Endometrial microvascular endothelial cells (primary cell): Measurements from ENCODE around the gene PCDHGA7. TPM values are rescaled to one million over a fixed set of nuclear protein-coding genes. Genes with fewer than 3 reads are reported as not detected.
"Not testable (repeated sequence)": the region's sequence is repeated elsewhere in the genome, so short reads cannot be mapped to it uniquely, and the experiment has no call there.

ENCODE experiments used
- in situ Hi-C: cut with HindIII; loops from 2 replicates; pipeline ENCODE4 v1.10.0; 2017; ENCODE audit warnings: low sequenced_read_pairs, low pct_unique_long_range_greater_than_20kb; ENCODE audit errors: inconsistent ontology term
- total RNA-seq: library from RNA; depleted of rRNA; stranded (reverse); fragments of >200 nt; gene quantifications from one replicate; pipeline ENCODE4 v1.2.3, GENCODE V29; 2015; ENCODE audit errors: inconsistent ontology term

PCDHGA7 gene
- total RNA-seq = 1.0 TPM

DNA sequence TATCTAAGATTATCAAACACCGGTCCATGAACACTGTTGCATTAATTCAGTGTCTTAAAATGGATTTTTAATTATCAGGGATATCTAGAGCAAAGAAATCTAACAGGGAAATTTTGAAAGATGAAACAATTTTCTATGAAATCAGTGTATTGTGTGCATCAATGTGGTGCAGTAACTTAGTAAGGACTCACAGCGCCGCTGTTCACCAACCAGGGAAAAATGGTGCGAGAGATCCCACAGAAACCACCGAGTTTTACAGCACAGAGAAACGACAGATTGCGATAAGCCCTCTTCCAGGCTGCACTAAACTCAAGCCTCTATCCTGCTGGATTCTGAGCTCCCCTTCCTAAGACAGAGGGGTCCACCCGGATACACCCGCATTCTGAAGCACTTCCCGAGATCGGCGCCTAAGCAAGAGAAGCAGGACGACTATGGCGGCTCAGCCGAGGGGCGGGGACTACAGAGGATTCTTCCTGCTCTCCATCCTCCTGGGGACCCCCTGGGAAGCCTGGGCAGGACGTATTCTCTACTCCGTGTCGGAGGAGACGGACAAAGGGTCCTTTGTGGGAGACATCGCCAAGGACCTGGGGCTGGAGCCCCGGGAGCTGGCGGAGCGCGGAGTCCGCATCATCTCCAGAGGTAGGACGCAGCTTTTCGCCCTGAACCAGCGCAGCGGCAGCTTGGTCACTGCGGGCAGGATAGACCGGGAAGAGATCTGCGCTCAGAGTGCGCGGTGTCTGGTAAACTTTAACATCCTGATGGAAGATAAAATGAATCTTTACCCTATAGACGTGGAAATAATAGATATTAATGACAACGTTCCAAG is at the start of gene PCDHGA7:
Gene PCDHGA7, plus strand, starts transcription at position 274 of the 826 bp plus-strand sequence. Its CDS starts 158 bp downstream, at position 432.
- in situ Hi-C loops = no loop called here

DNA sequence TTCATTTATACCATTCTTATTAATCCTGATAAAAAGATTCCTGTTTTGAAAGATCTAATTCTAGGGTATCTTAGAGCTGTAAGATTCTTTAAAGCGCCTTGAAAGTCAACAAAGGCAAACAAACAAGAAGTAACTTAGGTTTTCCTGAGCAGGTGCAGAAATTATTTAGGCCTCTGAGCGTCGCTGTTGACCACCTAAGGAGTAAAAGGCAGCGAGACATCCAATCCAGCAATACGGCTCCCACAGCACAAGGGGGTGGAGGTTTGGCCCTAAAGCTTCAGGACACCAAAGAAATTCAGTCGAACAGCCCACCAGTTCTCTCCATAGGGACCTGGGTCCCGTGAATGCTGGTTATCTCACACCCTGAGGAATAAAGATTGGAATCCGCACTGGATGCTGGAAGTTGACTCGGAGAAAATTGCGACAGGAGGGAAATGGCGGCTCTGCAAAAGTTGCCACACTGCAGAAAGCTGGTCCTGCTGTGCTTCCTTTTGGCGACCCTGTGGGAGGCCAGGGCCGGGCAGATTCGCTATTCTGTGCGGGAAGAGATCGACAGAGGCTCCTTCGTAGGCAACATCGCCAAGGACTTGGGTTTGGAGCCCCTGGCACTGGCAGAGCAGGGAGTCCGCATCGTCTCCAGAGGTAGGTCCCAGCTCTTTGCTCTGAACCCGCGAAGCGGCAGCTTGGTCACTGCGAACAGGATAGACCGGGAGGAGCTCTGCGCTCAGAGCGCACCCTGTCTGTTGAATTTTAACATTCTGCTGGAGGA is 43.8 kb upstream of the PCDHGA7 start, which contains the start of gene PCDHGA2:
Gene PCDHGA2, plus strand, starts transcription at position 223 of the 769 bp plus-strand sequence.
- in situ Hi-C loops = no loop called here

DNA sequence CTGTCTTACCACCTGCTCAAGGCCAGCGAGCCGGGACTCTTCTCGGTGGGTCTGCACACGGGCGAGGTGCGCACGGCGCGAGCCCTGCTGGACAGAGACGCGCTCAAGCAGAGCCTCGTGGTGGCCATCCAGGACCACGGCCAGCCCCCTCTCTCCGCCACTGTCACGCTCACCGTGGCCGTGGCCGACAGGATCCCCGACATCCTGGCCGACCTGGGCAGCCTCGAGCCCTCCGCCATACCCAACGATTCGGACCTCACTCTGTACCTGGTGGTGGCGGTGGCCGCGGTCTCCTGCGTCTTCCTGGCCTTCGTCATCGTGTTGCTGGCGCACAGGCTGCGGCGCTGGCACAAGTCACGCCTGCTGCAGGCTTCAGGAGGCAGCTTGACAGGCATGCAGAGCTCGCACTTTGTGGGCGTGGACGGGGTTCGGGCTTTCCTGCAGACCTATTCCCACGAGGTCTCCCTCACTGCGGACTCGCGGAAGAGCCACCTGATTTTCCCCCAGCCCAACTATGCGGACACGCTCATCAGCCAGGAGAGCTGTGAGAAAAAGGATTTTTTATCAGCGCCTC is 41.7 kb upstream of the PCDHGA7 start:
- in situ Hi-C loops = not testable (repeated sequence)

GRCh38 chr5:141342773-141343172 is 39.8 kb upstream of the PCDHGA7 start:
- in situ Hi-C loops = no loop called here

- in situ Hi-C loops = no loop called here
Observed at GRCh38 chr5:141343242-141343952, 39.1 kb upstream of the PCDHGA7 start, which contains the start of gene PCDHGA3. PCDHGA3 (plus strand) TSS chr5:141343829; CDS start chr5:141344034, 205 bp downstream.

GRCh38 chr5:141343953-141344463 is 38.5 kb upstream of the PCDHGA7 start:
- in situ Hi-C loops = no loop called here

- in situ Hi-C loops = no loop called here
Observed at GRCh38 chr5:141345327-141345726, 37.2 kb upstream of the PCDHGA7 start.

DNA sequence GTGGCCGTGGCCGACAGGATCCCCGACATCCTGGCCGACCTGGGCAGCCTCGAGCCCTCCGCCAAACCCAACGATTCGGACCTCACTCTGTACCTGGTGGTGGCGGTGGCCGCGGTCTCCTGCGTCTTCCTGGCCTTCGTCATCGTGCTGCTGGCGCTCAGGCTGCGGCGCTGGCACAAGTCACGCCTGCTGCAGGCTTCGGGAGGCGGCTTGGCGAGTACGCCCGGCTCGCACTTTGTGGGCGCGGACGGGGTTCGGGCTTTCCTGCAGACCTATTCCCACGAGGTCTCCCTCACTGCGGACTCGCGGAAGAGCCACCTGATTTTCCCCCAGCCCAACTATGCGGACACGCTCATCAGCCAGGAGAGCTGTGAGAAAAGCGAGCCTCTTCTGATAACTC is 36.5 kb upstream of the PCDHGA7 start:
- in situ Hi-C loops = not testable (repeated sequence)

GRCh38 chr5:141349917-141350619 is 32.5 kb upstream of the PCDHGA7 start, which contains the start of gene PCDHGB1:
PCDHGB1 (plus strand) TSS chr5:141350099; CDS start chr5:141350261, 162 bp downstream.
- in situ Hi-C loops = no loop called here

DNA sequence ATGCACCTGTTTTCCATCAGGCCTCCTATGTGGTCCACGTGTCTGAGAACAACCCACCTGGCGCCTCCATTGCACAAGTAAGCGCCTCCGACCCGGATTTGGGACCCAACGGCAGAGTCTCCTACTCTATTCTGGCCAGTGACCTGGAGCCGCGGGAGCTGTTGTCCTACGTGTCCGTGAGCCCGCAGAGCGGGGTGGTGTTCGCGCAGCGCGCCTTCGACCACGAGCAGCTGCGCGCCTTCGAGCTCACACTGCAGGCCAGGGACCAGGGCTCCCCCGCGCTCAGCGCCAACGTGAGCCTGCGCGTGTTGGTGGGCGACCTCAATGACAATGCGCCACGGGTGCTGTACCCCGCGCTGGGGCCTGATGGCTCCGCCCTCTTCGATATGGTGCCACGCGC is 31.0 kb upstream of the PCDHGA7 start:
- in situ Hi-C loops = no loop called here

GRCh38 chr5:141354900-141355469 is 27.6 kb upstream of the PCDHGA7 start, which contains the start of gene PCDHGA4:
PCDHGA4 (plus strand) TSS chr5:141355021; CDS start chr5:141355108, 87 bp downstream.
- in situ Hi-C loops = no loop called here

- in situ Hi-C loops = no loop called here
Observed at GRCh38 chr5:141355641-141356040, 26.9 kb upstream of the PCDHGA7 start.

GRCh38 chr5:141356133-141356532 is 26.4 kb upstream of the PCDHGA7 start:
- in situ Hi-C loops = no loop called here

DNA sequence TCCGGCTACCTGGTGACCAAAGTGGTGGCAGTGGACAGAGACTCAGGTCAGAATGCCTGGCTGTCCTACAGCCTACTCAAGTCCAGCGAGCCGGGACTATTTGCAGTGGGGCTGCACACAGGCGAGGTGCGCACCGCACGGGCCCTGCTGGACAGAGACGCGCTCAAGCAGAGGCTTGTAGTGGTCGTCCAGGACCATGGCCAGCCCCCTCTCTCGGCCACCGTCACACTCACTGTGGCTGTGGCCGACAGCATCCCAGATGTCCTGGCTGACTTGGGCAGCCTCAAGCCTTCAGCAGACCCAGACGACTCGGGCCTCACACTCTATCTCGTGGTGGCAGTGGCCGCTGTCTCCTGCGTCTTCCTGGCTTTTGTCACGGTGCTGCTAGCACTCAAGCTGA is 25.6 kb upstream of the PCDHGA7 start:
- in situ Hi-C loops = no loop called here

- in situ Hi-C loops = no loop called here
Observed at GRCh38 chr5:141359790-141360426, 22.6 kb upstream of the PCDHGA7 start, which contains the start of gene PCDHGB2. PCDHGB2 (plus strand) TSS chr5:141359994; CDS start chr5:141360136, 142 bp downstream.

GRCh38 chr5:141360685-141361084 is 21.9 kb upstream of the PCDHGA7 start:
- in situ Hi-C loops = no loop called here

- in situ Hi-C loops = no loop called here
Observed at GRCh38 chr5:141362719-141363118, 19.8 kb upstream of the PCDHGA7 start.
